Measurements from ENCODE around the gene P4HA3. TPM values are rescaled to one million over a fixed set of nuclear protein-coding genes. Genes with fewer than 3 reads are reported as not detected.
A peak's percentile ranks its signal among the peaks of the same experiment; 100 is the strongest.

P4HA3 gene
- total and polyA plus RNA-seq, 9 of the 15 experiments (the other 6 are each of a cell fraction or from before 2014, with no cell fraction given) = 0.01 to 0.03 TPM; not detected in 7

DNA sequence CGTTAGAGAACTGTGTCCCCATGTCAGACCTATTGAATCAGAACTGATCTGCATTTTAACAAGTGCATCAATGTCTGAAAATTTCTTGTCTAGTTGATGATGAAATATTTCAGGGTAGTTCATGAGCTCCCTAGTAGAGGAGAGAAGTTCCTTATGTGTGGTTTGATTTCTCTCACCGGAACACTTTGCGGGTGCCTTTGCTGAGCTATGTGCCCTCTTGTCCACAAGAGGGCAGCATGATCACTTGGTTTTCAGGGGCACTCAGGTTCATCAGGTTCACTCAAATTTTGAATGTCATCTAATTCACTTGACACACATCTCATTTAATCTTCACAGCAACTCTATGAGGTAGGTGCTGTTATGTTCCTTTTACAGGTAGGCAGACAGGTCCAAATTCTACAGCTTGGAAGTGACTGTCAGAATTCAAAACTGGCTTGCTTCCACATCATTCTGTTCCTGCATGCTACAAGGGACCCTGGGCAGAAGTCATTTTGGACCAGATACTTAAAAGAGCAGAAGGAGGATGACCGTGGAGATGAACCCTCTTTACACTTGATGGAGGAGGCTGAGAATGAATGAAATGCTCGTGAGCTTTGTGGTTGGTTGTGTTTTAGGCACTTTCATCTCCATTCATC, 55.6 kb downstream of the P4HA3 start (continued):
- TF ChIP-seq TSHZ1 (CRISPR knock-in tag; IDR thresholded peaks at IDR 0.05) = no peak
- TF ChIP-seq, protein P1, sequence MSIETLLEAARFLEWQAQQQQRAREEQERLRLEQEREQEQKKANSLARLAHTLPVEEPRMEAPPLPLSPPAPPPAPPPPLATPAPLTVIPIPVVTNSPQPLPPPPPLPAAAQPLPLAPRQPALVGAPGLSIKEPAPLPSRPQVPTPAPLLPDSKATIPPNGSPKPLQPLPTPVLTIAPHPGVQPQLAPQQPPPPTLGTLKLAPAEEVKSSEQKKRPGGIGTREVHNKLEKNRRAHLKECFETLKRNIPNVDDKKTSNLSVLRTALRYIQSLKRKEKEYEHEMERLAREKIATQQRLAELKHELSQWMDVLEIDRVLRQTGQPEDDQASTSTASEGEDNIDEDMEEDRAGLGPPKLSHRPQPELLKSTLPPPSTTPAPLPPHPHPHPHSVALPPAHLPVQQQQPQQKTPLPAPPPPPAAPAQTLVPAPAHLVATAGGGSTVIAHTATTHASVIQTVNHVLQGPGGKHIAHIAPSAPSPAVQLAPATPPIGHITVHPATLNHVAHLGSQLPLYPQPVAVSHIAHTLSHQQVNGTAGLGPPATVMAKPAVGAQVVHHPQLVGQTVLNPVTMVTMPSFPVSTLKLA (conservative IDR thresholded peaks at IDR 0.05) = no peak
- no peak for TF ChIP-seq TCF7 (IDR thresholded peaks at IDR 0.05; ENCODE audit: borderline replicate concordance)
- TF ChIP-seq, protein P2, sequence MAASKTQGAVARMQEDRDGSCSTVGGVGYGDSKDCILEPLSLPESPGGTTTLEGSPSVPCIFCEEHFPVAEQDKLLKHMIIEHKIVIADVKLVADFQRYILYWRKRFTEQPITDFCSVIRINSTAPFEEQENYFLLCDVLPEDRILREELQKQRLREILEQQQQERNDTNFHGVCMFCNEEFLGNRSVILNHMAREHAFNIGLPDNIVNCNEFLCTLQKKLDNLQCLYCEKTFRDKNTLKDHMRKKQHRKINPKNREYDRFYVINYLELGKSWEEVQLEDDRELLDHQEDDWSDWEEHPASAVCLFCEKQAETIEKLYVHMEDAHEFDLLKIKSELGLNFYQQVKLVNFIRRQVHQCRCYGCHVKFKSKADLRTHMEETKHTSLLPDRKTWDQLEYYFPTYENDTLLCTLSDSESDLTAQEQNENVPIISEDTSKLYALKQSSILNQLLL (CRISPR knock-in tag; IDR thresholded peaks at IDR 0.05; ENCODE audit: borderline replicate concordance) = no peak
- no peak for TF ChIP-seq CBX1 (IDR thresholded peaks at IDR 0.05; ENCODE audit: low read depth)
- no peak for TF ChIP-seq ZNF143 (CRISPR knock-in tag; IDR thresholded peaks at IDR 0.05)
- TF ChIP-seq BRD9 (IDR thresholded peaks at IDR 0.05; ENCODE audit: low read depth, partially characterized antibody) = no peak
- TF ChIP-seq FOXA3 (CRISPR knock-in tag; conservative IDR thresholded peaks at IDR 0.05 in 1 of 2, IDR thresholded peaks at IDR 0.05 in 1 of 2) = no peak
- TF ChIP-seq ZNF24 (IDR thresholded peaks at IDR 0.05) = no peak
- no peak for TF ChIP-seq ZNF551 (CRISPR knock-in tag; IDR thresholded peaks at IDR 0.05)
- TF ChIP-seq, protein P3, sequence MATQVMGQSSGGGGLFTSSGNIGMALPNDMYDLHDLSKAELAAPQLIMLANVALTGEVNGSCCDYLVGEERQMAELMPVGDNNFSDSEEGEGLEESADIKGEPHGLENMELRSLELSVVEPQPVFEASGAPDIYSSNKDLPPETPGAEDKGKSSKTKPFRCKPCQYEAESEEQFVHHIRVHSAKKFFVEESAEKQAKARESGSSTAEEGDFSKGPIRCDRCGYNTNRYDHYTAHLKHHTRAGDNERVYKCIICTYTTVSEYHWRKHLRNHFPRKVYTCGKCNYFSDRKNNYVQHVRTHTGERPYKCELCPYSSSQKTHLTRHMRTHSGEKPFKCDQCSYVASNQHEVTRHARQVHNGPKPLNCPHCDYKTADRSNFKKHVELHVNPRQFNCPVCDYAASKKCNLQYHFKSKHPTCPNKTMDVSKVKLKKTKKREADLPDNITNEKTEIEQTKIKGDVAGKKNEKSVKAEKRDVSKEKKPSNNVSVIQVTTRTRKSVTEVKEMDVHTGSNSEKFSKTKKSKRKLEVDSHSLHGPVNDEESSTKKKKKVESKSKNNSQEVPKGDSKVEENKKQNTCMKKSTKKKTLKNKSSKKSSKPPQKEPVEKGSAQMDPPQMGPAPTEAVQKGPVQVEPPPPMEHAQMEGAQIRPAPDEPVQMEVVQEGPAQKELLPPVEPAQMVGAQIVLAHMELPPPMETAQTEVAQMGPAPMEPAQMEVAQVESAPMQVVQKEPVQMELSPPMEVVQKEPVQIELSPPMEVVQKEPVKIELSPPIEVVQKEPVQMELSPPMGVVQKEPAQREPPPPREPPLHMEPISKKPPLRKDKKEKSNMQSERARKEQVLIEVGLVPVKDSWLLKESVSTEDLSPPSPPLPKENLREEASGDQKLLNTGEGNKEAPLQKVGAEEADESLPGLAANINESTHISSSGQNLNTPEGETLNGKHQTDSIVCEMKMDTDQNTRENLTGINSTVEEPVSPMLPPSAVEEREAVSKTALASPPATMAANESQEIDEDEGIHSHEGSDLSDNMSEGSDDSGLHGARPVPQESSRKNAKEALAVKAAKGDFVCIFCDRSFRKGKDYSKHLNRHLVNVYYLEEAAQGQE (IDR thresholded peaks at IDR 0.05; ENCODE audit: borderline replicate concordance) = peak; percentile 80
- TF ChIP-seq, protein P3 (CRISPR knock-in tag; IDR thresholded peaks at IDR 0.05; ENCODE audit: low read depth) = no peak
